Measurements from ENCODE around the gene AKAP13.

- TF ChIP-seq CTCF (IDR thresholded peaks at IDR 0.05) (no peak), POLR2A (IDR thresholded peaks at IDR 0.05) (no peak)
Observed at GRCh38 chr15:85716261-85716660, 335.9 kb downstream of the AKAP13 start.
